ENCODE results near the gene GGA1.

Gene GGA1

DNA sequence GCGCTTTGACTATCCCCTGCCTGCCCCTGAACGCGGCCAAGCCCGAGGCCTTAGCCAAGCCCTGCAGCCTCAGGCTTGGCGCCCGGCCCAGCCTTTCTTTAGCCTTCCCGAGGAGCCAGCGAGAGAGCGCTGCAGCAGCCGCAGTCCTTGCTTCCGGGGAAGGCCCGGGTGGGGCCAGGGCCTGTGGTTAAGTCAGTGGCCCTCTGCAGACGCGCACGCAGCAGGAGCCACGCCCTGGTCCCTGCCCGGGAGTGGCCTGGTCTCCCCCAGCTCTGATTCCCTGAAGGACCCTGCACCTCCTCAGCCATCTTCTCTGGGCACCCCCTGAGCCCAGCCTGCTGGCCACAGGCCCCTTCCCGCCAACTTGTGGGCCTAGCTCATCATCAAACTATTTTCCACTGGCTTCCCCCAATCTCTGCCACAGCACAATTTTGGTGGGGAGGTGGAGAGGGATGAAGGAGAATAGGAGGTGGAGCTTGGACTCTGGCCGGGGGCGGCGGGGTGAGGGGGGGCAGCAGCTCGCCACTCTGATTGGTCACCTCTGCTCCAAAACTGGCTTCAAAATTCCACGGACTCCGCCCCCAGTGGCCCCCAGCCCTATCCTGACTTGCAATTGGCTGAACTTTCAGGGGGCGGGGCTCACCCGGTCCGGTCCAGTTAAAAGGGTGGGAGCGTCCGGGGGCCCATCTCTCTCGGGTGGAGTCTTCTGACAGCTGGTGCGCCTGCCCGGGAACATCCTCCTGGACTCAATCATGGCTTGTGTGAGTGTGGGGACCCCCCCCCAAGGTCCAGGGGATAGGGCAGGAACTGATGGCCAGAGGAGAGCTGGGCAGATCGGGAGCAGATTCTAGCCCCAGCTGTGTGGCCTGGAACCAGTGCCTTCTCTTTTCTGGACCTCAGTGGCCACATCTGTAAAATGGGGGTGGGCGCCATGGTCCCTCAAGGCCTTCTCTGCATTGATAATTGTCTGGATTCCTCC, 66.6 kb downstream of the GGA1 start, which contains the start of gene LGALS1:
TSS of gene LGALS1 (plus strand) at position 686 of the 979 bp plus-strand sequence. CDS start at position 753, 67 bp downstream.
- DNase-seq (ENCODE audit: low read depth), result peak; percentile 96

DNA sequence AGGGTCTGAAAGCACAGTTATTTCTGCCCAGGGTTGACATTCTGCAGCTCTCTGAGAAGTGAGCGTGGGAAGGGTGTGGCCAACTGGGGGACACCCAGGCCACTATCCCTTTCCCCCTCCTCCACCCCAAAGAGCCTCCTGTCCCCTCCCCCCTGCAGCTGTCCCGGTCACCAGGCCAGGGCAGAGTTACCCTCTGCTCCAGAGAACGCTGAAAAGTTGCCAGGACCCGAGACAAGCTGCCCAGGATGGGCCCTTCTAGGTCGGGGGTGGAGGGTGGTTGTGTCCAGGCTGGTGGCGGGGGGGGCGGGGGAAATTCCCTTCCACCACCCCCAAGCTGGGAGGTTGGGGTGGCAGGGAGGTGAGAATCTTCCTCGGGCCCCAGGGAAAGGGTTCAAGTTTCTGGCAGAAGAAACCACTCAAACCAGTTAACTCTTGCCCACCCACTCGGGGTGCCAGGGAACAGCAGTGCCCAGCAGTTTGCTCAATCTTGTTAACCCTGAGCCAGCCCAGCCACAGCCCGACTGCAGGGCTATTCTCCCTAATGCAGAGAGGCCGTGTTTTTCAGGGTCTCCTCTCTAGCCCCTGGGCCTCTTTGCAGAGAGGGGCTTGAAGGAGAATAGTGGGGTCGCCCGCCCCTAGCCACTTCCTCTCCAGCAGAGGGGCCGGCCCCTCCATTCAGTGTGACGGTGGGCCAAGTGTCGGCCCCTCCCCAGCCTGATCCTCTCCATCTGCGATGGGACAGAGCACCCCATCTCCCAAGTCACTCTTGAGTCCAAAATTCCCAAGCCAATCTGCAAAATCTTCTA, 67.5 kb downstream of the GGA1 start:
- DNase-seq (ENCODE audit: low read depth), result no peak

DNA sequence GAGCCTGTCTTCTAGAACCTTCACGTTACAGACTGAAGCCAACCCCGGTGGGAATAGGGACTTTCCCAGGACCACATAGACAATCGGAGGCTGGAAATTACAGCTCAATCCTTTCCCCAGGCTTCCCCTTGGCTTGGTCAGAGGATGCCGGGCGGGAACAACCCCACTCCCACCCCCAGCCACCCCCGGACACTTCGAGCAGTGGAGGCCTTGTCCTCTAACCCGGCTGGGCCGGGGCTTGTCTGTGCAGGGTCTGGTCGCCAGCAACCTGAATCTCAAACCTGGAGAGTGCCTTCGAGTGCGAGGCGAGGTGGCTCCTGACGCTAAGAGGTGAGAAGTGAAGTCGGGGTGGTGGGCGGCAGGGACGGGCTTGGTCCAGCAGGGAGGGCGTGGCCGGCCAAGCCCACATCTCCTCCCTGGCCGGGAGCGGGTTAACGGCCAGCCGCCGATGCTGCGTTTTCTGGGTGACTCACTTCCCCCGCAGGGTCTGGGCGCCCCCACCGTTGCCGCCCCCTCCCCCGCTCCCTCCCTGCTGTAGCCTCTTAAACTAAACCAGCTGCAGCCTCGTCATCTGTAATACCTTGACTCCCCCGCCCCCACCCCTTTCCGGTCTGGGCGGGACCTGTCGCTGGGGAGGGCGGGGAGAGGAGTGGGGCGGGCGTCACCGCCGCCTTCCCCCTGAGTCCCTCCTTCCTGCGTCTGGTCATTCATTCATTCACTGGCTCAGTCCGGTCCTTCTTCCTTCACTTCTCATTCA, 68.3 kb downstream of the GGA1 start:
- DNase-seq (ENCODE audit: low read depth), result peak; percentile 92

DNA sequence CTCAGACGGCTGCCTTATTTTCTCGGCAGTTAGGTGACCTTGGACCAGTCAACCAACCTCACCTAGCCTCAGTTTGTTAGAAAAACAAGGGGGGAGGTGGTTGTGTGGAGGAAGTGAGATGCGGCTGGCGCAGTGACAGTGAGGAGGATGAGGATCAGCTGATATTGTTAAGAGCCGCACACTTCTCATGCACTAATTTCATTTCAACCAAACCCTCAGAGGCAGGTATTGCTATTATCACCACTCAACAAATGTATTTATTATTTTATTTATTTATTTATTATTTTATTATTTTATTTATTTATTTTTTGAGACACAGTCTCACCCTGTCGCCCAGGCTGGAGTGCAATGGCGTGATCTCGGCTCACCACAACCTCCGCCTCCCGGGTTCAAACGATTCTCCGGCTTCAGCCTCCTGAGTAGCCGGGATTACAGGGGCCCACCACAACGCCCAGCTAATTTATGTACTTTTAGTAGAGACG, 68.9 kb downstream of the GGA1 start:
- no peak for DNase-seq (ENCODE audit: low read depth)

DNA sequence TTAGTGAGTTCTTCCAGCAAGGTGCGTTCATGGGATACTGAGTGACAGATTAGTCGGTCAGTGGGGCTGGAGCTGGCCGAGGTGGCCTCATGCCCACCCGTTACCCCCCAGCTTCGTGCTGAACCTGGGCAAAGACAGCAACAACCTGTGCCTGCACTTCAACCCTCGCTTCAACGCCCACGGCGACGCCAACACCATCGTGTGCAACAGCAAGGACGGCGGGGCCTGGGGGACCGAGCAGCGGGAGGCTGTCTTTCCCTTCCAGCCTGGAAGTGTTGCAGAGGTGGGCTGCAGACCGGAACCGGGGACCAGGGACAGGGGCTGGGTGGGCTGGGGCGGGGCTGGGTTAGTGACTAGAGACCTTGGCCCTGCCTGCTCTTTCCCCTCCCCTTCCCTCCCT, 69.7 kb downstream of the GGA1 start:
- no peak for DNase-seq (ENCODE audit: low read depth)

DNA sequence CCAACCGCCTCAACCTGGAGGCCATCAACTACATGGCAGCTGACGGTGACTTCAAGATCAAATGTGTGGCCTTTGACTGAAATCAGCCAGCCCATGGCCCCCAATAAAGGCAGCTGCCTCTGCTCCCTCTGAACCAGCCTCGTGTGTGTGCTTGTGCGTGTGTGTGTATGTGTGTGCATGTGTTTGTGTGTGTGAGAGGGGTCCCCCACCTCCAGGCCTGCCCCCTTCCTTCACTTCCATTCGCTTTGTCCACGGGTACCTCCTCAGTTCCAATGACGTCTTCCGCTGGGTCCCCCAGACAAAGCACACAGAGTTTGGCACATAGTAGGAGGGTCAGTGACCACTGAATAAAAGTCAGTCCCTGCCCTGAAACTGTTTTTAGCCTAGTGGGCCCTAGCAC, 71.0 kb downstream of the GGA1 start:
- no peak for DNase-seq (ENCODE audit: low read depth)

DNA sequence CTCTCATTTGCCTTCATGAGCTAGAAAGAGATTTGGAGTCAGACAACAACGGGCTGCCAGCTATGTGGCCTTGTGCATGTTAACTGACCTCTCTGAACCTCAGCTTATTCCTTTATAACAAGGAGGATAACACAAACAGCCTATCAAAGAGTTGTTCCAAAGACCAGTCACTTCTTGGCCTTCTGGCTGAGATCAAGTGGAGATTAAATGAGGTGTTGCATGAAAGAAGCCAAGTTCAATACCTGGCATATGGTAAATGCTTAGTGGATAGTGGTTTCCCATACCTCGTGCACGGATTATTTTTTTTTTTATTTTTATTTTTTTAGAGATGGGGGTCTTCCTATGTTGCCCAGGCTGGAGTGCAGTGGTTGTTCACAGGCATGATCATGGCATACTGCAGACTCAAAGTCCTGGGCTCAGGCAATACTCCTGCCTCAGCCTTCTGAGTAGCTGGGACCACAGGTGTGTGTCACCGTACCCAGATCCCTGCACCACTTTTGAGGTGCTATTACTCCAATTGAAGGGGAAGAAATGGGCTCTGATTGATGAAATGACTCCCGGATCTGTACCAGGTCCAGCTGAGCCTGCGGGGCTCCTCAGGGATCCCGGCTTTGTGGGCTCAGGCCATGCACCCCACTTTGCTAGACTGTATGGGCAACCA, 71.7 kb downstream of the GGA1 start:
- DNase-seq (ENCODE audit: low read depth), result no peak

DNA sequence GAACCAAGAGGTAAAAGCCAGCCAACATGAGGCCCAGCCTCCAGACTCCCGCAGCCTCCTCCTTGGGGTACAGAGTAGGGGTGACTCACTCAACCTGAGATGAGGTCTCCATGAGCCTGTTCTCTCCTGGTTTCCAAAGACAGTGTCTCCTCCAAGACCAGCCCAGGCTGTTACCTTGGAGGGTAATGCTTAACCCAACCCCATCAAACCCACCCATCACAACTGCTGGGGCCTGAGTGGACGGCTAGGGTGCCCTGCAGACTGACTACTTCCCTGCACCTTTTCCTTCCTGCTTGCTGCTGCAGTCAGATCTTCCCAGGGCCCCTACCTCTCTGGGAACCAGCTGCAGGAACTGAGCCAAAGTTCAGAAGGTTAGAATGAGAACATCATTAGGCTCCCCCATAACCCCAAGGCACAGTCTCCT, 72.4 kb downstream of the GGA1 start:
- DNase-seq (ENCODE audit: low read depth), result no peak

DNA sequence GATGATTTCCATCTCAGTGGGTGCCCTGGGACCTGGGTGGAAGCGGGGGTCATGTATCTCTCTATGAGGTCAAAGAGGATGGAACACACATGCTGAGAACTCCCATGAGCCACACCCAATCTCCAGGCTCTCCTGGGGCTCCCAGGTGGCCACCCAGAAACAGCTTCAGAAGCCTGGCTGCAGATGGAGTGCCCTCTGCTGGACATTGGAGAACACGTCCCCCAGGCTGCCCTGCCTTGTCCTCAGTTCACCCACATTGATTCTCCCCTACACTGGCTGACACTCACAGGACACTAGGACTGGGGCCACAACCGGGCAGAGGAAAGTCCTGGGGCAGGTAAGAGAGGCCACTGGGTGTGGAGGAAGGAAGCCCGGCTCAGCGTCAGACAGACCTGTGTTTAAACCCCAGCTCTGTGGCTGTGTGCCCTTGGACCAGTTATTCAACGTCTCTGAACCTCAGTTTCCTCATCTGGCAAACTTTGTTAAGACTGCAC, 73.0 kb downstream of the GGA1 start:
- DNase-seq (ENCODE audit: low read depth), result no peak
